Measurements from ENCODE around the gene CST7. TPM values are rescaled to one million over a fixed set of nuclear protein-coding genes. Genes with fewer than 3 reads are reported as not detected.

CST7 gene
- total and polyA plus RNA-seq, 2 experiments from 2014 or later: not detected

DNA sequence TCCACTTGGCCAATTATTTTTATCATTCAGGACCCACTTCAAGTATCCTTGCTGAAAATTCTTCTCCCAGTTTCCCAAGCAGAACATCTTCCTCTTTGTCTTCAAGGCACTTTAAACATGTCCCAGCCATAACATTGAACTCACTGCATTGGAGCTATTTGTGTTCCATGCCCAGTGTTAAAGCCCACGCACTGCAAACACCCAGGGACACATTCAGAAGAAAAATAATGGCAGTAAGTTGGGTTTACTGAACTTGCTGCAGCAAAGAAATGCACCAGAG lies 45.1 kb downstream of the CST7 start:
- H3F3A ChIP-seq (replicated peaks; ENCODE audit: low read depth): no peaks in the 10 kb centered on the region
- ATAC-seq: no peak
- no peak overlapping the region for H3K27ac ChIP-seq (ENCODE audit: low read depth)
- 0 out of 2 replicates have a peak, but pooled peaks cover 2% of the 10 kb centered on the region for H3K27me3 ChIP-seq (ENCODE audit: insufficient read depth)
- no peak overlapping the region for H3K27ac Mint-ChIP-seq
- no peaks in the 10 kb centered on the region for H3K9me2 ChIP-seq (ENCODE audit: insufficient read depth)
- H3K36me3 ChIP-seq (ENCODE audit: insufficient read depth): no peaks in the 10 kb centered on the region
- peaks cover 14% of the 10 kb centered on the region for H4K20me1 ChIP-seq (replicated peaks; ENCODE audit: insufficient read depth)
- H3K9me3 Mint-ChIP-seq: no peaks in the 10 kb centered on the region; the same call in 2 of the 3 replicates
- no peaks in the 10 kb centered on the region; the same call in 2 of the 3 replicates for H3K36me3 Mint-ChIP-seq (ENCODE audit: low read depth)
- TF ChIP-seq JUNB (IDR thresholded peaks at IDR 0.05; ENCODE audit: unreplicated experiment) (no peak), EZH2phosphoT487 (IDR thresholded peaks at IDR 0.05; ENCODE audit: unreplicated experiment) (no peak), NANOG (IDR thresholded peaks at IDR 0.05; ENCODE audit: borderline replicate concordance) (no peak), ZNF114 (CRISPR knock-in tag; IDR thresholded peaks at IDR 0.05) (no peak), ZNF331 (CRISPR knock-in tag; IDR thresholded peaks at IDR 0.05; ENCODE audit: low read depth) (no peak), EZH2 (IDR thresholded peaks at IDR 0.05; ENCODE audit: low read depth, unreplicated experiment) (no peak), CREB1 (CRISPR knock-in tag; IDR thresholded peaks at IDR 0.05; ENCODE audit: low read depth) (no peak), STAT1 (IDR thresholded peaks at IDR 0.05; ENCODE audit: unreplicated experiment) (no peak), POLR2AphosphoS5 (IDR thresholded peaks at IDR 0.05; ENCODE audit: low read depth) (no peak)
- TF ChIP-seq, protein P1, sequence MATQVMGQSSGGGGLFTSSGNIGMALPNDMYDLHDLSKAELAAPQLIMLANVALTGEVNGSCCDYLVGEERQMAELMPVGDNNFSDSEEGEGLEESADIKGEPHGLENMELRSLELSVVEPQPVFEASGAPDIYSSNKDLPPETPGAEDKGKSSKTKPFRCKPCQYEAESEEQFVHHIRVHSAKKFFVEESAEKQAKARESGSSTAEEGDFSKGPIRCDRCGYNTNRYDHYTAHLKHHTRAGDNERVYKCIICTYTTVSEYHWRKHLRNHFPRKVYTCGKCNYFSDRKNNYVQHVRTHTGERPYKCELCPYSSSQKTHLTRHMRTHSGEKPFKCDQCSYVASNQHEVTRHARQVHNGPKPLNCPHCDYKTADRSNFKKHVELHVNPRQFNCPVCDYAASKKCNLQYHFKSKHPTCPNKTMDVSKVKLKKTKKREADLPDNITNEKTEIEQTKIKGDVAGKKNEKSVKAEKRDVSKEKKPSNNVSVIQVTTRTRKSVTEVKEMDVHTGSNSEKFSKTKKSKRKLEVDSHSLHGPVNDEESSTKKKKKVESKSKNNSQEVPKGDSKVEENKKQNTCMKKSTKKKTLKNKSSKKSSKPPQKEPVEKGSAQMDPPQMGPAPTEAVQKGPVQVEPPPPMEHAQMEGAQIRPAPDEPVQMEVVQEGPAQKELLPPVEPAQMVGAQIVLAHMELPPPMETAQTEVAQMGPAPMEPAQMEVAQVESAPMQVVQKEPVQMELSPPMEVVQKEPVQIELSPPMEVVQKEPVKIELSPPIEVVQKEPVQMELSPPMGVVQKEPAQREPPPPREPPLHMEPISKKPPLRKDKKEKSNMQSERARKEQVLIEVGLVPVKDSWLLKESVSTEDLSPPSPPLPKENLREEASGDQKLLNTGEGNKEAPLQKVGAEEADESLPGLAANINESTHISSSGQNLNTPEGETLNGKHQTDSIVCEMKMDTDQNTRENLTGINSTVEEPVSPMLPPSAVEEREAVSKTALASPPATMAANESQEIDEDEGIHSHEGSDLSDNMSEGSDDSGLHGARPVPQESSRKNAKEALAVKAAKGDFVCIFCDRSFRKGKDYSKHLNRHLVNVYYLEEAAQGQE (IDR thresholded peaks at IDR 0.05; ENCODE audit: unreplicated experiment): no peak
- TF ChIP-seq, protein P2, sequence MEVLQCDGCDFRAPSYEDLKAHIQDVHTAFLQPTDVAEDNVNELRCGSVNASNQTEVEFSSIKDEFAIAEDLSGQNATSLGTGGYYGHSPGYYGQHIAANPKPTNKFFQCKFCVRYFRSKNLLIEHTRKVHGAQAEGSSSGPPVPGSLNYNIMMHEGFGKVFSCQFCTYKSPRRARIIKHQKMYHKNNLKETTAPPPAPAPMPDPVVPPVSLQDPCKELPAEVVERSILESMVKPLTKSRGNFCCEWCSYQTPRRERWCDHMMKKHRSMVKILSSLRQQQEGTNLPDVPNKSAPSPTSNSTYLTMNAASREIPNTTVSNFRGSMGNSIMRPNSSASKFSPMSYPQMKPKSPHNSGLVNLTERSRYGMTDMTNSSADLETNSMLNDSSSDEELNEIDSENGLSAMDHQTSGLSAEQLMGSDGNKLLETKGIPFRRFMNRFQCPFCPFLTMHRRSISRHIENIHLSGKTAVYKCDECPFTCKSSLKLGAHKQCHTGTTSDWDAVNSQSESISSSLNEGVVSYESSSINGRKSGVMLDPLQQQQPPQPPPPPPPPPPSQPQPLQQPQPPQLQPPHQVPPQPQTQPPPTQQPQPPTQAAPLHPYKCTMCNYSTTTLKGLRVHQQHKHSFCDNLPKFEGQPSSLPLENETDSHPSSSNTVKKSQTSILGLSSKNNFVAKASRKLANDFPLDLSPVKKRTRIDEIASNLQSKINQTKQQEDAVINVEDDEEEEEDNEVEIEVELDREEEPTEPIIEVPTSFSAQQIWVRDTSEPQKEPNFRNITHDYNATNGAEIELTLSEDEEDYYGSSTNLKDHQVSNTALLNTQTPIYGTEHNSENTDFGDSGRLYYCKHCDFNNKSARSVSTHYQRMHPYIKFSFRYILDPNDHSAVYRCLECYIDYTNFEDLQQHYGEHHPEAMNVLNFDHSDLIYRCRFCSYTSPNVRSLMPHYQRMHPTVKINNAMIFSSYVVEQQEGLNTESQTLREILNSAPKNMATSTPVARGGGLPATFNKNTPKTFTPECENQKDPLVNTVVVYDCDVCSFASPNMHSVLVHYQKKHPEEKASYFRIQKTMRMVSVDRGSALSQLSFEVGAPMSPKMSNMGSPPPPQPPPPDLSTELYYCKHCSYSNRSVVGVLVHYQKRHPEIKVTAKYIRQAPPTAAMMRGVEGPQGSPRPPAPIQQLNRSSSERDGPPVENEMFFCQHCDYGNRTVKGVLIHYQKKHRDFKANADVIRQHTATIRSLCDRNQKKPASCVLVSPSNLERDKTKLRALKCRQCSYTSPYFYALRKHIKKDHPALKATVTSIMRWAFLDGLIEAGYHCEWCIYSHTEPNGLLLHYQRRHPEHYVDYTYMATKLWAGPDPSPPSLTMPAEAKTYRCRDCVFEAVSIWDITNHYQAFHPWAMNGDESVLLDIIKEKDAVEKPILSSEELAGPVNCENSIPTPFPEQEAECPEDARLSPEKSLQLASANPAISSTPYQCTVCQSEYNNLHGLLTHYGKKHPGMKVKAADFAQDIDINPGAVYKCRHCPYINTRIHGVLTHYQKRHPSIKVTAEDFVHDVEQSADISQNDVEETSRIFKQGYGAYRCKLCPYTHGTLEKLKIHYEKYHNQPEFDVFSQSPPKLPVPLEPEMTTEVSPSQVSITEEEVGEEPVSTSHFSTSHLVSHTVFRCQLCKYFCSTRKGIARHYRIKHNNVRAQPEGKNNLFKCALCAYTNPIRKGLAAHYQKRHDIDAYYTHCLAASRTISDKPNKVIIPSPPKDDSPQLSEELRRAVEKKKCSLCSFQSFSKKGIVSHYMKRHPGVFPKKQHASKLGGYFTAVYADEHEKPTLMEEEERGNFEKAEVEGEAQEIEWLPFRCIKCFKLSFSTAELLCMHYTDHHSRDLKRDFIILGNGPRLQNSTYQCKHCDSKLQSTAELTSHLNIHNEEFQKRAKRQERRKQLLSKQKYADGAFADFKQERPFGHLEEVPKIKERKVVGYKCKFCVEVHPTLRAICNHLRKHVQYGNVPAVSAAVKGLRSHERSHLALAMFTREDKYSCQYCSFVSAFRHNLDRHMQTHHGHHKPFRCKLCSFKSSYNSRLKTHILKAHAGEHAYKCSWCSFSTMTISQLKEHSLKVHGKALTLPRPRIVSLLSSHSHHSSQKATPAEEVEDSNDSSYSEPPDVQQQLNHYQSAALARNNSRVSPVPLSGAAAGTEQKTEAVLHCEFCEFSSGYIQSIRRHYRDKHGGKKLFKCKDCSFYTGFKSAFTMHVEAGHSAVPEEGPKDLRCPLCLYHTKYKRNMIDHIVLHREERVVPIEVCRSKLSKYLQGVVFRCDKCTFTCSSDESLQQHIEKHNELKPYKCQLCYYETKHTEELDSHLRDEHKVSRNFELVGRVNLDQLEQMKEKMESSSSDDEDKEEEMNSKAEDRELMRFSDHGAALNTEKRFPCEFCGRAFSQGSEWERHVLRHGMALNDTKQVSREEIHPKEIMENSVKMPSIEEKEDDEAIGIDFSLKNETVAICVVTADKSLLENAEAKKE (CRISPR knock-in tag; IDR thresholded peaks at IDR 0.05): no peak
- TF ChIP-seq, protein P3, sequence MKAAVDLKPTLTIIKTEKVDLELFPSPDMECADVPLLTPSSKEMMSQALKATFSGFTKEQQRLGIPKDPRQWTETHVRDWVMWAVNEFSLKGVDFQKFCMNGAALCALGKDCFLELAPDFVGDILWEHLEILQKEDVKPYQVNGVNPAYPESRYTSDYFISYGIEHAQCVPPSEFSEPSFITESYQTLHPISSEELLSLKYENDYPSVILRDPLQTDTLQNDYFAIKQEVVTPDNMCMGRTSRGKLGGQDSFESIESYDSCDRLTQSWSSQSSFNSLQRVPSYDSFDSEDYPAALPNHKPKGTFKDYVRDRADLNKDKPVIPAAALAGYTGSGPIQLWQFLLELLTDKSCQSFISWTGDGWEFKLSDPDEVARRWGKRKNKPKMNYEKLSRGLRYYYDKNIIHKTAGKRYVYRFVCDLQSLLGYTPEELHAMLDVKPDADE (IDR thresholded peaks at IDR 0.05): no peak
- TF ChIP-seq, protein P4, sequence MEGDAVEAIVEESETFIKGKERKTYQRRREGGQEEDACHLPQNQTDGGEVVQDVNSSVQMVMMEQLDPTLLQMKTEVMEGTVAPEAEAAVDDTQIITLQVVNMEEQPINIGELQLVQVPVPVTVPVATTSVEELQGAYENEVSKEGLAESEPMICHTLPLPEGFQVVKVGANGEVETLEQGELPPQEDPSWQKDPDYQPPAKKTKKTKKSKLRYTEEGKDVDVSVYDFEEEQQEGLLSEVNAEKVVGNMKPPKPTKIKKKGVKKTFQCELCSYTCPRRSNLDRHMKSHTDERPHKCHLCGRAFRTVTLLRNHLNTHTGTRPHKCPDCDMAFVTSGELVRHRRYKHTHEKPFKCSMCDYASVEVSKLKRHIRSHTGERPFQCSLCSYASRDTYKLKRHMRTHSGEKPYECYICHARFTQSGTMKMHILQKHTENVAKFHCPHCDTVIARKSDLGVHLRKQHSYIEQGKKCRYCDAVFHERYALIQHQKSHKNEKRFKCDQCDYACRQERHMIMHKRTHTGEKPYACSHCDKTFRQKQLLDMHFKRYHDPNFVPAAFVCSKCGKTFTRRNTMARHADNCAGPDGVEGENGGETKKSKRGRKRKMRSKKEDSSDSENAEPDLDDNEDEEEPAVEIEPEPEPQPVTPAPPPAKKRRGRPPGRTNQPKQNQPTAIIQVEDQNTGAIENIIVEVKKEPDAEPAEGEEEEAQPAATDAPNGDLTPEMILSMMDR (conservative IDR thresholded peaks at IDR 0.05; ENCODE audit: low read depth in 2 of 2): no peak
- H3K4me3 ChIP-seq: no peak overlapping the region
- peaks cover 8% of the 10 kb centered on the region; the same call in 1 of the 2 replicates for H3K4me1 ChIP-seq (ENCODE audit: insufficient read depth)
- DNase-seq (ENCODE audit: low spot score): no peak
- peak overlapping the region; percentile 10; the same call in 2 of the 3 replicates for H3K4me3 Mint-ChIP-seq
- peaks cover 31% of the 10 kb centered on the region for H3K79me2 ChIP-seq (replicated peaks; ENCODE audit: insufficient read depth)
- H3K4me1 Mint-ChIP-seq: peaks cover 26% of the 10 kb centered on the region
- peaks cover 9% of the 10 kb centered on the region for H3K27me3 Mint-ChIP-seq (ENCODE audit: insufficient read depth, low read depth, poor library complexity)
- no peak overlapping the region for H3K4me2 ChIP-seq
- H2AFZ ChIP-seq: 0 out of 2 replicates have a peak overlapping the region, but pooled peaks have one; percentile 45
